Measurements from ENCODE around the gene GNL3L.
"Not testable (repeated sequence)": the region's sequence is repeated elsewhere in the genome, so short reads cannot be mapped to it uniquely, and the experiment has no call there.

Gene GNL3L

DNA sequence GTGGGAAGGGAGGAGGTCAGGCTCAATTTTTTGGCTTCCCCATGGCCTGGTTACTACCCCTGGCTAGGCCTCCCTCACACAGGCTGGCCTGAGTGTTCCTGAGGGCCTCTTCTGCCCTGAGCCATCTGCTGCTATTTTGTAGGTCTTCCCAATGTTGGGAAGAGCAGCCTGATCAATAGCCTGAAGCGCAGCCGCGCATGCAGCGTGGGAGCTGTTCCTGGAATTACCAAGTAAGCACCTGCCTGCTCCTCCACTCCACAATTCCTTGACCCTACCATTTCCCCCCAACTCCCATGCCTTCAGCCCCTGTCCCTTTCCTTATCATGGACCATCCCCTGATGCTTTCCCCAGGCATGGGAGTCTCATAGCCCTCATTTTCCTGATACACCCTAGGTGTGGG lies 20.8 kb downstream of the GNL3L start:
- TF ChIP-seq, protein P1, sequence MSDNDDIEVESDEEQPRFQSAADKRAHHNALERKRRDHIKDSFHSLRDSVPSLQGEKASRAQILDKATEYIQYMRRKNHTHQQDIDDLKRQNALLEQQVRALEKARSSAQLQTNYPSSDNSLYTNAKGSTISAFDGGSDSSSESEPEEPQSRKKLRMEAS (IDR thresholded peaks at IDR 0.05; ENCODE audit: low read depth, low read length), result no peak
- TF ChIP-seq MYC (IDR thresholded peaks at IDR 0.05; ENCODE audit: low read depth, low read length) (no peak), POLR2A (IDR thresholded peaks at IDR 0.05; ENCODE audit: extremely low read depth, insufficient read length) (no peak)
- TF ChIP-seq, protein P2, sequence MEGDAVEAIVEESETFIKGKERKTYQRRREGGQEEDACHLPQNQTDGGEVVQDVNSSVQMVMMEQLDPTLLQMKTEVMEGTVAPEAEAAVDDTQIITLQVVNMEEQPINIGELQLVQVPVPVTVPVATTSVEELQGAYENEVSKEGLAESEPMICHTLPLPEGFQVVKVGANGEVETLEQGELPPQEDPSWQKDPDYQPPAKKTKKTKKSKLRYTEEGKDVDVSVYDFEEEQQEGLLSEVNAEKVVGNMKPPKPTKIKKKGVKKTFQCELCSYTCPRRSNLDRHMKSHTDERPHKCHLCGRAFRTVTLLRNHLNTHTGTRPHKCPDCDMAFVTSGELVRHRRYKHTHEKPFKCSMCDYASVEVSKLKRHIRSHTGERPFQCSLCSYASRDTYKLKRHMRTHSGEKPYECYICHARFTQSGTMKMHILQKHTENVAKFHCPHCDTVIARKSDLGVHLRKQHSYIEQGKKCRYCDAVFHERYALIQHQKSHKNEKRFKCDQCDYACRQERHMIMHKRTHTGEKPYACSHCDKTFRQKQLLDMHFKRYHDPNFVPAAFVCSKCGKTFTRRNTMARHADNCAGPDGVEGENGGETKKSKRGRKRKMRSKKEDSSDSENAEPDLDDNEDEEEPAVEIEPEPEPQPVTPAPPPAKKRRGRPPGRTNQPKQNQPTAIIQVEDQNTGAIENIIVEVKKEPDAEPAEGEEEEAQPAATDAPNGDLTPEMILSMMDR (IDR thresholded peaks at IDR 0.05; ENCODE audit: low read depth, low read length), result no peak
- DNase-seq (ENCODE audit: low read depth), result no peak
- no peak overlapping the region for H3K4me3 ChIP-seq (ENCODE audit: low read depth, low read length)

DNA sequence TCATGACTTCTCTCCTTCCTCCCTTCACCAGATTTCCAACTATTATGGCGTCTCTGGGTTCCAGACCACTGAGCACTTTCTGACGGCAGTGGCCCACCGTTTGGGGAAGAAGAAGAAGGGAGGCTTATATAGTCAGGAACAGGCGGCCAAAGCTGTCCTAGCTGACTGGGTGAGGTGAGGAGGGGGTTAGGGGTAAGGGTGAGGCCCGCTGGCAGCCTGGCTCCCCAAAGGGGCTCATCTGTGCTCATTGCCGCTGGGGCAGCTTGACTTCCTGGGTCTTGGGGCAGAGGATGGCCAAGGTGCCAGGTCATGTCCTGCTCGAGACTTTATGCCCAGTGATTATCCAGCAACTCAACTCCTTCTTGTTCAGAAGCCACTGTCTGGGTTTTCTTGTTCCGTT lies 21.8 kb downstream of the GNL3L start:
- DNase-seq (ENCODE audit: low read depth), result no peak
- TF ChIP-seq MYC (IDR thresholded peaks at IDR 0.05; ENCODE audit: low read depth, low read length) (no peak), POLR2A (IDR thresholded peaks at IDR 0.05; ENCODE audit: extremely low read depth, insufficient read length) (no peak)
- TF ChIP-seq, protein P1 (IDR thresholded peaks at IDR 0.05; ENCODE audit: low read depth, low read length), result no peak
- TF ChIP-seq, protein P2 (IDR thresholded peaks at IDR 0.05; ENCODE audit: low read depth, low read length), result no peak

DNA sequence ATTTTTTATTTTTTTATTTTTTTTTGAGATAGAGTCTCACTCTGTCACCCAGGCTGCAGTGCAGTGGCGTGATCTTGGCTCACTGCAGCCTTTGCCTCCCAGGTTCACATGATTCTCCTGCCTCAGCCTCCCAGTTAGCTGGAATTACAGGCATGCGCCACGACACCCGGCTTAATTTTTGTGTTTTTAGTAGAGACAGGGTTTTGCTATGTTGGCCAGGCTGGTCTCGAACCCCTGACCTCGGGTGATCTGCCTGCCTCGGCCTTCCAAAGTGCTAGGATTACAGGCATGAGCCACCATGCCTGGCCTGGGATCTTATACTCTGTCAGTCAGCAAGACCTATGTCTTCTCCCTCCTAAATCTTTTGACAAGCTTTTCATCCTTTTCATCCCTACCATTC lies 25.0 kb downstream of the GNL3L start:
- not testable (repeated sequence) for DNase-seq (ENCODE audit: low read depth)

More for the DNA sequence above, 21.8 kb downstream of the GNL3L start:
- H3K4me3 ChIP-seq (ENCODE audit: low read depth, low read length), result no peak overlapping the region

DNA sequence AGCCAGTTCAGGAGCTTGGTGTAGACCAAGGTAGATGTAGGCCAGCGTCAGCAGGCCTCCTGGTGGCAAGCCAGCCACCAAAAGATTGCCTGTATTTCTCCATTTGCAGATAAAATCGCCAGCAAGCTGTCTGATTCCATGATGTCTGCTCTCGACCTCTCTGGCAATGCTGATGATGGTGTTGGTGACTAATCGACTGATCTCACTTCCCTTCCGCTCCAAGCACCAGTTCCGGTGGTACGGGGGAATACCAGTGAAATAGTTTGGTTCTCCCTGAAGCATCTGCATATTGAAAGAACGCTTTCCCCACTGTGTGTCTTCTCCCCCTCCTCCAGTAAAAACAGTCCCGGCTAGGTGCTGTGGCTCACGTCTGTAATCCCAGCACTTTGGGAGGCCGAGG lies 30.4 kb downstream of the GNL3L start:
- TF ChIP-seq, protein P1 (IDR thresholded peaks at IDR 0.05; ENCODE audit: low read depth, low read length), result no peak
- TF ChIP-seq, protein P2 (IDR thresholded peaks at IDR 0.05; ENCODE audit: low read depth, low read length), result no peak
- TF ChIP-seq MYC (IDR thresholded peaks at IDR 0.05; ENCODE audit: low read depth, low read length), result no peak
- no peak for DNase-seq (ENCODE audit: low read depth)
- no peak overlapping the region for H3K4me3 ChIP-seq (ENCODE audit: low read depth, low read length)

More for the DNA sequence above, 25.0 kb downstream of the GNL3L start:
- H3K4me3 ChIP-seq (ENCODE audit: low read depth, low read length), result not testable (repeated sequence)

DNA sequence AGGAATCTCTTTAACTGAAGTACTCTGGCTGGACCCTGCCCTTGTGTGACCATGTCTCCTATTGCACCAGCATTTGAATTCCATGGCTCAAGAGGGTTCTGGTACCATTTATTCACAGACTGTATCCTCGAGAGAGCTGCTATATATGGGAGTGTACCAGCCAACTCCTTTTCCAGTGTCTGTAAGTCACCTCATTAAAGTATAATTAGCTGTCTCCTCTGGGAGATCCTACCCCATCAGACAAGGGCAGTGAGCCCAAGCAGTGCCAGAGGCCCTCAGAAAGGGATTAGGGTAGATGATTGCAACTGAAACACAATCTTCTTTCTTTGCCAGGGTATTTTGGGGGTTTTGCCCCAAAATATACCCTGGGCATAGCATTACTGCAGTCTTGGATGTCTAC lies 31.6 kb downstream of the GNL3L start:
- no peak for DNase-seq (ENCODE audit: low read depth)
- no peak overlapping the region for H3K4me3 ChIP-seq (ENCODE audit: low read depth, low read length)
- no peak for TF ChIP-seq MYC (IDR thresholded peaks at IDR 0.05; ENCODE audit: low read depth, low read length)
- TF ChIP-seq, protein P1 (IDR thresholded peaks at IDR 0.05; ENCODE audit: low read depth, low read length), result no peak
- TF ChIP-seq, protein P2 (IDR thresholded peaks at IDR 0.05; ENCODE audit: low read depth, low read length), result no peak
- TF ChIP-seq POLR2A (IDR thresholded peaks at IDR 0.05; ENCODE audit: extremely low read depth, insufficient read length), result no peak

DNA sequence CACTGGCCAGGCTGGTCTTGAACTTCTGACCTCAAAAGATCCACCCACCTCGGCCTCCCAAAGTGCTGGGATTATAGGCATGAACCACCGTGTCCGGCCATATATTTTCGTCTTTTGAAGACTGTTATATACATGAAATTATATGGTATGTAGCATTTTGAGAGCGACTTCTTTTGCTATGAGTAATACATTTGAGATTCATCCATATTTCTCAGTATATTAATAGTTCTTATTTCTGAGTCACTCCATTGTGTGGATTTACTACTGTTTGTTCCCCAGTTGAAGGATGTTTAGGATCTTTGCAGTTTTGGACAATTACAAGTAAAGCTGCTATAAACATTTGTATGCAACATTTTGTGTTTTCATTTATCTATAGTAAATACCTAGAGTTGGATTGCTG lies 34.9 kb downstream of the GNL3L start:
- DNase-seq (ENCODE audit: low read depth), result no peak
- H3K4me3 ChIP-seq (ENCODE audit: low read depth, low read length), result no peak overlapping the region
- no peak for TF ChIP-seq MYC (IDR thresholded peaks at IDR 0.05; ENCODE audit: low read depth, low read length)
- TF ChIP-seq, protein P1 (IDR thresholded peaks at IDR 0.05; ENCODE audit: low read depth, low read length), result no peak
- TF ChIP-seq, protein P2 (IDR thresholded peaks at IDR 0.05; ENCODE audit: low read depth, low read length), result no peak
- TF ChIP-seq POLR2A (IDR thresholded peaks at IDR 0.05; ENCODE audit: extremely low read depth, insufficient read length), result no peak
